ENCODE measurements around the gene SERINC5. TPM values are rescaled to one million over a fixed set of nuclear protein-coding genes. Genes with fewer than 3 reads are reported as not detected.
"Not testable (repeated sequence)": the region's sequence is repeated elsewhere in the genome, so short reads cannot be mapped to it uniquely, and the experiment has no call there.

SERINC5 gene
- total and polyA plus RNA-seq, 4 donors: 6.2 to 84.5 (median 23.9) TPM

GRCh38 chr5:80204808-80205614 is 50.8 kb downstream of the SERINC5 start:
- peaks cover 0 to 3% (median 0%) of the 10 kb centered on the region in 4 donors for H3K9me3 ChIP-seq (ENCODE audit: control insufficient read depth in 4 of 4, insufficient read depth in 3 of 4, low read length in 3 of 4)
- no peaks in the 10 kb centered on the region for H3K27me3 ChIP-seq (ENCODE audit: control insufficient read depth in 3 of 3, insufficient read depth in 3 of 3, low read length in 2 of 3)
- TF ChIP-seq, protein P1, sequence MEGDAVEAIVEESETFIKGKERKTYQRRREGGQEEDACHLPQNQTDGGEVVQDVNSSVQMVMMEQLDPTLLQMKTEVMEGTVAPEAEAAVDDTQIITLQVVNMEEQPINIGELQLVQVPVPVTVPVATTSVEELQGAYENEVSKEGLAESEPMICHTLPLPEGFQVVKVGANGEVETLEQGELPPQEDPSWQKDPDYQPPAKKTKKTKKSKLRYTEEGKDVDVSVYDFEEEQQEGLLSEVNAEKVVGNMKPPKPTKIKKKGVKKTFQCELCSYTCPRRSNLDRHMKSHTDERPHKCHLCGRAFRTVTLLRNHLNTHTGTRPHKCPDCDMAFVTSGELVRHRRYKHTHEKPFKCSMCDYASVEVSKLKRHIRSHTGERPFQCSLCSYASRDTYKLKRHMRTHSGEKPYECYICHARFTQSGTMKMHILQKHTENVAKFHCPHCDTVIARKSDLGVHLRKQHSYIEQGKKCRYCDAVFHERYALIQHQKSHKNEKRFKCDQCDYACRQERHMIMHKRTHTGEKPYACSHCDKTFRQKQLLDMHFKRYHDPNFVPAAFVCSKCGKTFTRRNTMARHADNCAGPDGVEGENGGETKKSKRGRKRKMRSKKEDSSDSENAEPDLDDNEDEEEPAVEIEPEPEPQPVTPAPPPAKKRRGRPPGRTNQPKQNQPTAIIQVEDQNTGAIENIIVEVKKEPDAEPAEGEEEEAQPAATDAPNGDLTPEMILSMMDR (IDR thresholded peaks at IDR 0.05; ENCODE audit: control extremely low read depth, extremely low read depth): no peak
- ATAC-seq (ENCODE audit: insufficient read depth, low FRiP score) (no peak), DNase-seq (peak; percentile 41 to 84 (median 79))
- H3K27ac ChIP-seq (ENCODE audit: low read depth in 1 of 2, low read length in 1 of 2): peak overlapping the region; percentile 1 to 17
- H3K9ac ChIP-seq (ENCODE audit: insufficient read depth in 1 of 2, low read length in 2 of 2): peak overlapping the region in 1 of 2 donors; percentile 16
- peaks cover 0 to 13% (median 2%) of the 10 kb centered on the region in 4 donors for H3K36me3 ChIP-seq (ENCODE audit: control insufficient read depth in 4 of 4, insufficient read depth in 4 of 4, low read length in 4 of 4)
- 52 to 54% methylated on average over 10 of the region's 10 CpGs for WGBS, 2 donors
- H3K4me3 ChIP-seq: no peak overlapping the region
- H3K4me1 ChIP-seq (ENCODE audit: control insufficient read depth in 5 of 5, insufficient read depth in 5 of 5, low read length in 5 of 5): peaks cover 0 to 21% (median 17%) of the 10 kb centered on the region in 5 donors

- not testable (repeated sequence) for ATAC-seq (ENCODE audit: insufficient read depth, low FRiP score); H3K9me3 ChIP-seq (ENCODE audit: control insufficient read depth in 4 of 4, insufficient read depth in 3 of 4, low read length in 3 of 4); H3K9ac ChIP-seq (ENCODE audit: insufficient read depth in 1 of 2, low read length in 2 of 2); H3K4me3 ChIP-seq; DNase-seq; H3K27me3 ChIP-seq (ENCODE audit: control insufficient read depth in 3 of 3, insufficient read depth in 3 of 3, low read length in 2 of 3); H3K27ac ChIP-seq (ENCODE audit: low read depth in 1 of 2, low read length in 1 of 2)
- WGBS, 2 donors: 80 to 90% methylated on average over 7 of the region's 7 CpGs
- Histone ChIP-seq H3K4me1 (ENCODE audit: control insufficient read depth in 5 of 5, insufficient read depth in 5 of 5, low read length in 5 of 5) (peaks cover 0 to 17% (median 15%) of the 10 kb centered on the region in 5 donors), H3K36me3 (ENCODE audit: control insufficient read depth in 4 of 4, insufficient read depth in 4 of 4, low read length in 4 of 4) (peaks cover 0 to 19% (median 4%) of the 10 kb centered on the region in 4 donors)
Observed at GRCh38 chr5:80201763-80202162, 54.1 kb downstream of the SERINC5 start.

- Histone ChIP-seq H3K4me1 (ENCODE audit: control insufficient read depth in 5 of 5, insufficient read depth in 5 of 5, low read length in 5 of 5) (peaks cover 8 to 17% (median 13%) of the 10 kb centered on the region in 5 donors), H3K27me3 (ENCODE audit: control insufficient read depth in 3 of 3, insufficient read depth in 3 of 3, low read length in 2 of 3) (no peaks in the 10 kb centered on the region), H3K36me3 (ENCODE audit: control insufficient read depth in 4 of 4, insufficient read depth in 4 of 4, low read length in 4 of 4) (peaks cover 0 to 23% (median 4%) of the 10 kb centered on the region in 4 donors), H3K9ac (ENCODE audit: insufficient read depth in 1 of 2, low read length in 2 of 2) (no peak overlapping the region), H3K27ac (ENCODE audit: low read depth in 1 of 2, low read length in 1 of 2) (peak overlapping the region; percentile 13 to 80), H3K4me3 (no peak overlapping the region), H3K9me3 (ENCODE audit: control insufficient read depth in 4 of 4, insufficient read depth in 3 of 4, low read length in 3 of 4) (no peaks in the 10 kb centered on the region)
- ATAC-seq (ENCODE audit: insufficient read depth, low FRiP score) (peak; percentile 65), DNase-seq (no peak)
- 75 to 89% methylated on average over 3 of the region's 3 CpGs for WGBS, 2 donors
- TF ChIP-seq, protein P1 (IDR thresholded peaks at IDR 0.05; ENCODE audit: control extremely low read depth, extremely low read depth): no peak
Observed at GRCh38 chr5:80198920-80199319, 56.9 kb downstream of the SERINC5 start.

GRCh38 chr5:80198399-80198798 is 57.4 kb downstream of the SERINC5 start:
- Histone ChIP-seq H3K9me3 (ENCODE audit: control insufficient read depth in 4 of 4, insufficient read depth in 3 of 4, low read length in 3 of 4) (no peaks in the 10 kb centered on the region), H3K9ac (ENCODE audit: insufficient read depth in 1 of 2, low read length in 2 of 2) (no peak overlapping the region), H3K4me3 (no peak overlapping the region), H3K36me3 (ENCODE audit: control insufficient read depth in 4 of 4, insufficient read depth in 4 of 4, low read length in 4 of 4) (peaks cover 0 to 23% (median 4%) of the 10 kb centered on the region in 4 donors), H3K27ac (ENCODE audit: low read depth in 1 of 2, low read length in 1 of 2) (peak overlapping the region; percentile 13 to 80), H3K4me1 (ENCODE audit: control insufficient read depth in 5 of 5, insufficient read depth in 5 of 5, low read length in 5 of 5) (peaks cover 13 to 22% (median 14%) of the 10 kb centered on the region in 5 donors), H3K27me3 (ENCODE audit: control insufficient read depth in 3 of 3, insufficient read depth in 3 of 3, low read length in 2 of 3) (no peaks in the 10 kb centered on the region)
- 60 to 62% methylated on average over 11 of the region's 11 CpGs for WGBS, 2 donors
- no peak for DNase-seq
- TF ChIP-seq, protein P1 (IDR thresholded peaks at IDR 0.05; ENCODE audit: control extremely low read depth, extremely low read depth): no peak
- ATAC-seq (ENCODE audit: insufficient read depth, low FRiP score): peak; percentile 37

Data from lung (tissue), 12 donors.